NCI-H187 treated with DMSO at 0.1 percent for 48 hours (cell line): ENCODE data around the gene CPB2.

ENCODE experiments used
- DNase-seq: peaks from one replicate; lab custom pipeline; 2025; lab: John Stamatoyannopoulos, UW

CPB2 gene

DNA sequence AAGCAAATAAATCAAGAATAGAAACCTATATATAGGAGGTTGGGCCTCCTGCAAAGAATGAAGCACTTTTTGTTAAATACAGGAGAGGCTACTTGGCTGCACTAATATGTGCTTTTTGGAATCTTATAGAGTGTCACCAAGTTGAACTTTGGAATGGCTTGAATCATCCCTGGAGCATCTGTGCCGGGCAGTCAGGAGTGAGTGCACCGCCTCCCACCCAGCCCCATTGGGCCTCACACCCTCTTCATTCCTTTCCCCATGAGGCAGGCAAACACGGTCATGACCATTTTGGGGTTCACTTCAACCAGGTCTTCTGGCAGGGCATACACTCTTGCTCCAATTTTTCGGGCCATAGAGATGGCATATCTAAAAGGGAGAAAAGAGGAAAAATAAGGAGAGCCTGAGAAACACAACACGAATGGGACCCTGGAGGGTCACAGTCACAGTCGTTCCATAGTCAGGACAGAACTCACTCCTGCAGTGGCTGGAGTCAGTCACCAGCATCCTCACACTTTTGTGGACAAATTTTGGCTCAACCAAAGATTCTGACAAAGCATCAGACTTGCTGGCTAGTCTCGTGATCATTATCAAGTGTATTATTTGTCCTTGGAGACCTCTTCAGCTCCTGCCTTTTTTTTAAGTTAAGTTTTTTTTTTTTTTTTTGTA, 22.7 kb upstream of the CPB2 start:
- no peak for DNase-seq

DNA sequence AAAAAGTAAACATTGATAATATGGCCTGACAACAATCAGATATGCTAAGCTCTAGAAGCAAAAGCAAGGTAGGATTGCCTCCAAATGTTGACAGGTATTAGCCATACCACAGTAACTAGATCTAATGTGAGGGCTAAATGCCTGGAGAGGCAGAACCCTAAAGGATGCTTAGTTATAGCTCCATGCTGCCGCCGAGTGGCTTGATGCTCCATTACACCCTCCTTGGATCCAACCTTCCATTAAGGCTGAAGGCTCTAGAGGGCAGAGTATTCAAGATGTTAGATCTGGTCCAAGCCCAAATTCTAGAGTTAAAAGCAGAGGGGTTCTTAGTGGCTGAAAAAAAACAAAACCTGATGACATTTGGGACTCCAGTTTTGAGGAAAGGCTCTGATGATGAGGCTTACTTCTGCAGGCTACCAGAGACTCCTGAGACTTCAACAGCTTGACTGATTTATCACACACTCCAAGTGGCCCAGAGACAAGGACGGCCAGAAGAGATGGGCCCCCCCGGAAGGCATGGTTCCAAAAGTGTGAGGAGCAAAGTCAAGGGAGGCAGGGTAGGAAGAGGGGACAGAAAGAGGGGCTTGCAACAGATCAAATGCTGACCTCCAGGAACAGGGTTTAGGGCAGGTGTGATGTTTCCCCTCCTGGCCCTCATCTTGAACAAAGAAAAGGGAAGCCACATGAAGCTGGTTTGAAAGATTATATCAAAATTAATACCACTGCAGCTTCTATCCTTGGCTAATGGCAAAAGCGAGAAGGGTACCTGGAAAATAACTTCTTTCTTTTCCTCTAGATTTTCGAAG, 21.9 kb upstream of the CPB2 start:
- DNase-seq: no peak

DNA sequence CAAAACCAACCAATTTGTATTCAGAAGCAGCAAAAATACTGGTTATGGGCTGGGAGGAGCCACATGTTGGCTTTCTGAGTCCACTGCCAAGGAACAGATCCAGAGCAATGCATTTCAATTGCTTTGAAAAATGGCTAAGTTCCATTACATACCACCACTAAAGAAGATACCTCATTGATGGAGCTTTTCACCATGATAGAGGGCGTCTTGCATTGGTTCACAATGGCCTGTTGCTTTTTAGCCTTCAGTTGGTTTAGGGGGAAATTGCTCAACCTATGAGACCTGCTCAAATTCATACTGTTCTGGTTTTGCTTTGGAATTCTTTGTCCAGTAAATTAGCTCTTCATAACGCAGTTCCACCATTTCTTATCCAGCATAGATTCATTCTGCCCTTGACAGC, 21.2 kb upstream of the CPB2 start:
- DNase-seq: no peak

DNA sequence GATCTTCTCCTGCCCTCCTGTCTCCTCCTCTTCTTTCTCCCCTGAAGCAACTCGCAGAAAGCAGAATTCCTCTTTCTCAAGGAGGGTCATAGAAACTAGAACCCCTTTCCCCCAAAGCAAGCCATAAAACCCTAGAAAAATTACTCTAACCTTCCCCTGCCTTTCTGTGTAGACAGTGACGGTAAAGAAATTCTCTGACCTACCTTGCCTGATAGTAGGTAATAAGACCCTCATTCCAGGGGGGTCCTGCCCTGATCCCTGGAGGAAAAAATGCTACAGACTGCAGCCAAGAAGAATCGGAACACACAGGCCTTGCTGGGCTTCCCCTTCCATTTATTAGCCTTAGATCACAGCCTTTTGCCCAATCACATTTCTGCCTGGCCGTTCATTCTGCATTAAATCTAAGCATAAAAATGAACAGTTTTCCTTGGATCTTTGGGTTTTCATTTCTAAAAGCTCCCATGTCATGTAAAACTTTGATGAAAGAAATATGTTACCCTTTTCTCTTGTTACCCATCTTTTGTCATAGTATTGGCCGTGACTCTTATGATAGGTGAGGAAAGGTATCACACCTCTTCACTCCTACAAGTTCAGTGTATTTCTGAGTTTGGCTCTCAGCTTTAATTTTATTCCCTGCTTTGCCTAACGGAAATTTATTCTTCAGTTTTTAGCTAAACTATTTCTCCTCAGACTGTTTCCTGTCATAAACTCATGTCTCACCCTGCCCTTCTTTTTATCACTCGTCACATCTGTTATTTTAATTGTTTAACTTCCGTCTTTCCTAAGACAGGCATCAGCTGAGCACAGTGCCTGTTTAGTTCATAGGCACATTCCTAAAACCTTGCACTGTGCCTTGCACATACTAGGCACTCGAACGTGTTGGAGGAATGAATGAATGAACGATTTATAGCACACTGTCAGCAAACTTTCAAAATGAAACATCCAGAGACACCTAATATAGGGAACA, 20.4 kb upstream of the CPB2 start:
- no peak for DNase-seq

DNA sequence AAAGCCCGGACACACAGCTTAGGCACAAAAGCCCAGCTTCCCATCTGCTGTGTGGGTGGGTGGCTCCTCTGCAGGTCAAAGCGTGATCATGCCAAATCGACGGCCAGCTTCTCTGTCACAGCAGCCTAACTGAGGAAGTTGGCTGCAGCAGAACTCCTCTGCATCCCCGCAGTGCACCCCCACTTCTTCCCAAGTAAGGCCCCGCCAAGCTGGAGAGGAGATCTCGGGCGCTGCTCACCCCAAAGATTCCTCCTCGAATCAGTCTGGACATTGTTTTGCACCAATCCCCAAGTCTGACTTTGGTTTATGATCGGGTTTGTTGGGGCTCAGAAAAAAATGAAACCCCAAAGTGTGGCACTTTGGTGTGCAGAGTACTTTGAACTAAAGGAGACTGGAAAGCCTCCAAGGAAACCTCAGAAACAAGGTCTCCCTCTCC, 19.7 kb upstream of the CPB2 start:
- no peak for DNase-seq

DNA sequence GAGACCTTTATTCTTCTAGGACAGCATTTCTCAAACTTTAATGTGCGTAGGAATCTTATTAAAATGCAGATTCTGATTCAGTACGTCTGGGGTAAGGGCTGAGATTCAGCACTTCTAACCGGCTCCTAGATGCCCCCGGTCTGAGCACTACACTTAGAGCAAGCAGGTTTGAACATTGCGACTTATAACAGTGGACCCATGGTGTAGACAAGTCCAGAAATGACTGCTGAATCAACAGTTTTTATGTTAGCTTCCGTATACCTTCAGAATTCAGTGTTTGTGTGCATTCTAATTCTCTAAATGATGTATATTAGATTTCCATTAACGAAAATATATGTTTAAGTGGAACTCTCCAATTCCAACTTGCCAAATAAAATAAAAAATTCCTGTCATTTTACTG, 17.5 kb upstream of the CPB2 start:
- no peak for DNase-seq

DNA sequence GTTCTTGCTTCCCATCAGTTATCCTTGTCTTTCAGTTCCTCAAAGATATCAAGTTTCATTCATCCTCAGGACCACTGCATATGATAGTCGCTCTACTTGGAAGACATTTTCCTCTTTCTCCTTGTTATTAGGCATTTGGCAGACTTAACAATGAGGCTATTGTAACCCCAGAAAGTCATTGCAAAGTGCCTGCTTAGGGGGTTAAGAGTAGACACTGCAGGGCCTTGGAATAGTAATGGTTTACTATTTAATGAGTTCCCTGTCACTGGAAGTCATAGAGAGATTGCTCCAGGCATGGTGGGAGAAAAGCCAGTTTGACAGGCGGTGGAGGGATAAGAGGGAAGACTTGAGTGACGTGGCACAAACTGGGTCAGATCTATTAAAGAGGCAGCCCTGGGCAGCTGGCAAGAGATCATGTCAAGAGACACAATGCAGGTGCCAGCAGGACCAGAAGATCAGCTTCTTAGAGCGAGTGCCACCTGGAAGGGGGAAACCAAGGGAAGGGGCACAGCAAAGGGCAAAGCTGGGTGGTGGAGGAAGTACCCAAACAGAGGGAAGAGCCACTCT, 16.8 kb upstream of the CPB2 start:
- DNase-seq: no peak

DNA sequence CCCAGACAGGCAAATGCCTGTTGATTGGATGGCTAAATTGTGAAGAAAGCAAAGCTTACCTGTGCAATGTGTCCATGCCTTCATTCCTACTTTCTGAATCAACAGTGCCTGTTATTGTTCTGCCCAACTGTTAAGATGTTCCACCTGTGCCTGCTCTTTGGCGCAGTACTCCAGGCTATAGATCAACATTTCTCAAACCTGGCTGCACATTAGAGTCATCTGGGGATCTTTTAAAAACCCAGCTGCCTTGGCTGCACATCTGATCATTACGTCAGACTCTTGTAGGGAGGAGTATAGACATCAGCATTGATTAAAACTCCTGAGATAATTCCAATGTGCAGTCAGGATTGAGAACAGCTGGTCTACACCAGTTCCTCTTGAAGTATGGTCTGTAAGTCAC, 16.2 kb upstream of the CPB2 start:
- no peak for DNase-seq

DNA sequence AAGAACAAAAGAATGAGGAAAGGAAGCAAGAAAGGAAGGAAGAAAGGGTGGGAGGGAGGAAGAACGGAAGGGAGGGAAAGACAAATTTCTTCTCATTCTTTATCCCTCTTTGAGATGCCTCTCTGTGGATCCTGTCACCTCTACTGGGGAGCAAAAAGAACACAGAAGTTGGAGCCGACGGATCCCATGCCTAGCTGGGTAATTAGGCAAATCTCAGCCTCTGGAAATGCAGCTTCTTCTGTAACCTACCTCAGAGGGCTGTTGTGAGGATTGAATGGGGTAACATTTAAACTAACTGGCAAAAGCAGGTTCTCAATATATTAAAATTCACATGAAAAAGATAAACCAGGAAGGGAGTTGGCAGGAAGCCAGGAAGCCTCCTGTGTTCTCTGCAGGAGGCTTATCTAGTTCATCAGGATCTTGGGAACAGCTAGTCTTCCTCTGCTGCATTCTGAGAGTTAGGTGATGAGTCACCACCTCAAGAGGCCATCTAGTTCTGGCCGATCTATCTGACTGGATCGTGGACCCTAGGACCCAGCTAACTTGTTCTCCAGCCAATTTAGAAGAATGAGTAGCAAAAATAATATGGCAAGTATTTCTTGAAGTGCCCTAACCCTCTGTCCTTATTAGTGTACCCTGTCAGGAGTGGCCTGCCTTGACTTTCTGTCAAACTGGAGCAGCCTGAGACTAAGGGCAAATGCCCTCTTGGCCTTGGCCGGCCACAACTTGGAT, 15.2 kb upstream of the CPB2 start:
- no peak for DNase-seq

DNA sequence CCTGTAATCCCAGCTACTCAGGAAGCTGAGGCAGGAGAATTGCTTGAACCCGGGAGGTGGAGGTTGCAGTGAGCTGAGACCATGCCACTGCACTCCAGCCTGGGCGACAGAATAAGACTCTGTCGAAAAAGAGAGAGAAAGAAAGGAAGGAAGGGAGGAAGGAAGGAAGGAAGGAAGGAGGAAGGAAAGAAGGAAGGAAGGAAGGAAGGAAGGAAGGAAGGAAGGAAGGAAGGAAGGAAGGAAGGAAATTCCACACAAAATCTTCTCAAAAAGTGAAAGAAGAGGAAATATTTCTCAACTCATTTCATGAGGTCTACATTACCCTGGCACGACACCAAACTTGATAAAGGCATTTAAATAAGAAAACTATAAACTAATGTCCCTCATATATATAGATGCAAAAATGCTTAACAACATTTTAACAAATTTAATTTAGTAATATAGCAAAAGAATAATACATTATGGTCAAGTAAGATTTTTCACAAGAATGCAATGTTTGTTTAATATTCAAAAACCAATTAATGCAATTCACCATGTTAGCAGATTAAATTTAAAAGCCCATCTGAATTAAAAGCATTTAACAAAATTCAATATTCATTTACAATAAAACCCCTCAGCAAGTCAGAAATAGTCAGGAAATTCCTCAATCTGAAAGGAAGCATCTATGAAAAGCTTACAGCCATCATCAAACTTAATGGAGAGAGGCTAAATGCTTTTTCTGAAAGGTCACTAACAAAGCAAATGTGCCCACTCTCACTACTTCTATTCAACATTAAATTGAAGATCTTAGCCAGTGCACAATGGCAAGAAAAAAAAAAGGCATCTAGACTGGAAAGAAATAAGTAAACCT, 12.0 kb upstream of the CPB2 start:
- no peak for DNase-seq

DNA sequence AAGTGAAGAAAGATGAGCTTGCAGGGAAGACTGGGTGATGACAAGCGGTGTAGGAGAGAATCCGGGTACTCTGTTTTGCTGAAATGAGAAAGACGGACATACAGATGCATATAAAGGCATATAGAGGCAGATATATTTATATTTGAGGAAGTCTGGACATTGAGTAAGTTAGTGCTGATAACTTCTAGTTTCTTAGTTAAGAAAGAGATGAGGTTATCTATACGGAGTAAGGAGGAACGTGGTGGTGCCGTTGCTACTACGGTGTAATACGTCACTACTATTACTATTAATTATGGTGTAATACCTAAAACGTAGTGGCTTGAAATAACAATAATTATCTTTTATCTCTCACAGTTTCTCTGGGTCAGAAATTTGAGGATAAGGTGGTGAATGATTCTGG, 9.8 kb upstream of the CPB2 start:
- no peak for DNase-seq

DNA sequence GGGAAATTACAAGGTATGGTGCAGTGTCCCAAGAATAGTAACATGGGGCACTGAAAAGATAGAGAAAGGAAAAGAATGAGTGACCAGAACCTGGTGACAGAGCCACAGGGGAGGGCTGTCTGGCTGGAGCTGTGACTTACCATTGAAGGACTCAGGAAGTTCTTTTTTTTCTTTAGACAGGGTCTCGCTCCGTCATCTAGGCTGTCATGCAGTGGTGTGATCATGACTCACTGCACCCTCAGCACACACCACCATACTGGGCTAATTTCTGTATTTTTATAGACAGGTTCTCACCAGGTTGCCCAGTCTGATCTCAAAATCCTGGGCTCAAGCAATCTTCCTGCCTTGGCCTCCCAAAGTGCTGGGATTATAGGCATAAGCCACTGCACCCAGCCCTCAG, 8.8 kb upstream of the CPB2 start:
- no peak for DNase-seq

DNA sequence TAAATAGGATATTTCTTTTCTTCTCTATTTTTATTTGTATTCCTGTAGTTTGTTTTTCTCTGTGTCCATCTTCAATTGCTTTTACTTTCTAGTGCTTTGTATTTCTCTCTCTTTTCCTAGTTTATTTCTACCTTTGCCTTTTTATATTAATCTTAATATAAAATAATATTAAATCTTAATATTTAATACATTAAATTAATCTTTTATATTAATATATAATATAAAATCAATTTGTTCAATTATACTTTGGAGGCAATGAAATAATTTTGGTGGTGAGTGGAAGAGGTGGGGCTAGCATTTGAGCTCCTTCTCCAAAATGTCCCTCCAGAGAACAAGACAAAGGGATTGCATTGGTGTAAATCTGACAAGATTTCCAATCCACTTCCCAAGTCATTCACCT, 6.3 kb upstream of the CPB2 start:
- DNase-seq: no peak

DNA sequence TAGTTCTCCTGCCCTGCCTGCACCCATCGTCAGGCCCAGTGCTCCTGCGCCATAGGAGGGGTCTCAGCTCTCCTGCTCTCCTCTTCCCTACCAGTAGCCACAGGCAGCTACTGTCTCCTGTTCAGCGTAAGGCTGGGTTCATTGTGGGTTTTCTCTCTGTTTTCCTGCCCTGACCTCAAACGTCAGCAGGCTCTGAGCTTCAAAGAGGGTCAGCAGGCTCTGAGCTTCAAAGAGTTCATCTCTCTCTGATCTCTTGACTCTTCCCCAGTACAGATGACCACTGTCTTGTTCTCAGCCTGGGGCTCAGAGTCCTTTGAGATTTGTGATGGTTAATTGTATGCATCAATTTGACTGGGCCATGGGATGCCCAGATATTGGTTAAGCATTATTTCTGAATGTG, 4.6 kb upstream of the CPB2 start:
- no peak for DNase-seq

DNA sequence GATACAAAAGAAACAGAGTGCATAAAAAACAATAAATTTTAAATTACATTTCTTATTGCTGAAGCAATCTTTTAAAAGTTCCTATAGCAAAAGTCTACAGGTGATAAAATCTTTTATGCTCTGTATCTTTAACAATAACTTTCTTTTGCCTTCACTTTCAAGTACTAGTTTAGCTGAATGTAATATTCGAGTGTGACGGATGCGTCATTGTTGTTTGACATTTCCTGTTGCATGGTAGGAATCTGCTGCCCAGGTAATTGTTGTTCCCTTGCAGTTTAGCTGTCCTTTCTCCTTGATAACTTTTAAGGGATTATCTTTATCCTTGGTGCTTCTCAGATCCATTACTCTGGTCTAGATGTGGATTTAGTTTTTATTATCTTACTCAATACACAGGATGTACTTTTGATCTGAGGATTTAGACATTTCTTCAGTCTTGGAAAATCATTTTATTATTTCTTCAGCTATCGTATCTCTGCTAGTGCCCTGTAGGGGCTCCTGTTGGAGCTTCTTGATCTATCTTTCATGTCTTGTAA, 2.1 kb upstream of the CPB2 start:
- no peak for DNase-seq

DNA sequence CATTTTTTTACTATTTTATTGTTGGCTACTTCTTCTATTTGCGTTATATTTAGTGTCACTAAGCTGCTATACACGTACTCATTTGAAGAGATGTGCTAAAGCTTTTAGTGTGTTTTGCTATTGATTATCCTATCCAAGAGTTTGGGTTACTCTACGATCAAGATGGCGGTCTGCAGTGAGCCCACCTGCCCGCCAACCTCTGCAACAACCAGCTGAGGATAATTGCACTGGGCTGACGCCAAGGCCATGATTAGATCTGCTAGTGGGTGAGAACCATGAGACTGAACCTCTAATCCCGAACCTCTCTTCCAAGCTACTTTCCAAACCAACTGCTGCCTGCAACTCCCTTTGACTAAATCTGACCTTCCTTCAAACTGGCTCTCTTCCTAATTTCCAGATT, 1.8 kb downstream of the CPB2 start:
- no peak for DNase-seq

DNA sequence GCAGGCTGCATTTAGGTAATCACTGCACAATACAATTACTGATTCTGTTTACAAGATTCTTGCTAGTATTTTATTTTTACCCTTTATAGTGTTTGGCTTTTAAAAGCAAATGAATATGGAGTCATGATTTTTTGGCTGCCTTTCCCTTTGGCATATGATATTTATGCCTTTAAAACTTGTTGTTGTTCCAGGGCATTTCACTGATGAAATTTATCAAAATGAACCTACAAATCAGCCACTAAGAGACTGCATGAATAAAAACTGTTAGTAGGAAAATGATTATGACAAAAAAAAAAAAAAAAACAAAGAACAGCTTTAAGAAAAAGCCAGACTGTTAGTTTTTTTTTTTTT, 2.6 kb downstream of the CPB2 start:
- no peak for DNase-seq

DNA sequence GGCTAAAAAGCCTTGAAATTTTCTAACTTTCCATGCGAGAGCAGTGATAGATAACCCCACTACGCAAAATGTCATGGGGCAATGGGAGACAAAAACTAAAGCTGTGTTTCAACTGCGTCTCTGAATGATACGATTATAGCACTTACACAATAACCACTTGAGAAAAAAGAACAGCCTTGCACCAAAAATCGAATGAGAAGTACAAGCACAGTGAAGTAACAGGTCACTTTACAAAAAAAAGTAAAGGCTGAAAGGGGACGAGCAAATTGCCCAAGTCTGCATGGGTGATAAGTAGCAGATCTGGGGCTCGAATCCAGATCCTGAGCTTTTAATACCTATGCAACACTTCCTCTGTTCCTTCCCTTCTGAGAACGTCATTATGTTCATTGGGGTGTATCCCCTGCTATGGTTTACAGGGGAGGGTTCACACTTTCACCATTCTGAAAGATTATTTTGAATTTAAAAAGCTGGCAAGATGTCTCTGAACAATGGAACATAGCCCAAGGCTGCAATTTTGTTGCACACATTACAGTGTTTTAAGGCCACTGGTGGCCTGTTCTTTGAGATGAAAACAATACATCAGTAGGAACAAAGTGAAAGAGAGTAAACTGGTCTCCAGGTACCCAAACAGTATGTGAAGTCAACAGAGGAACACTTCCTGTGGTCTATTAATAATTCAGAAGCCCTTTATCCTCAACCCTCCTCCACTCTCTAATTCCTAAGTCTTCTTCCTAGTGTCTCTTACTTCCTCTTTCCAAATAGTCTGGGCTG, 3.2 kb downstream of the CPB2 start:
- no peak for DNase-seq

DNA sequence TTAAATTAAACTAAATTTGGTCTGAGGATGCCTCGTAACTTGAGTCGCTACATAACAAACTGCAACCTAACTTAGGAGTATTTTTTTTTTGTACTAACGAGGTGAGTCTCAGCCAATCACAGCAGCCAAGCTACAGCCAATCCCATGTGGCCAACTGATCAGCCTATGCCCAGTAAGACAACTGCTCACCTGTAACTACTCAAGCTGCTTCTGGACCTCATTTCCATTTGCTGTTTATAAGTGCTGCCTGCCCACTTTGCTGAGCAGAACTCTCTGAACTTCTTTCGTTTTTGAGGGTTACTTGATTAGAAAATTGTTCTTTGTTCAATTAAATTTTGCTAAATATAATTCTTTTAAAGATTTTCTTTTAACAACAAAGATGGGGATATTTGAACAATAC, 3.8 kb downstream of the CPB2 start:
- no peak for DNase-seq
